Measurements from ENCODE around the gene SLC4A4. TPM values are rescaled to one million over a fixed set of nuclear protein-coding genes. Genes with fewer than 3 reads are reported as not detected.

Gene SLC4A4
- total RNA-seq: 28.5 TPM
- long read RNA-seq, full-length matches to known transcripts: 8 of 42 reads
- long read RNA-seq, partial matches to known transcripts: 26 of 42 reads
- long read RNA-seq, other reads (novel, unspliced or antisense): 8 of 42 reads

DNA sequence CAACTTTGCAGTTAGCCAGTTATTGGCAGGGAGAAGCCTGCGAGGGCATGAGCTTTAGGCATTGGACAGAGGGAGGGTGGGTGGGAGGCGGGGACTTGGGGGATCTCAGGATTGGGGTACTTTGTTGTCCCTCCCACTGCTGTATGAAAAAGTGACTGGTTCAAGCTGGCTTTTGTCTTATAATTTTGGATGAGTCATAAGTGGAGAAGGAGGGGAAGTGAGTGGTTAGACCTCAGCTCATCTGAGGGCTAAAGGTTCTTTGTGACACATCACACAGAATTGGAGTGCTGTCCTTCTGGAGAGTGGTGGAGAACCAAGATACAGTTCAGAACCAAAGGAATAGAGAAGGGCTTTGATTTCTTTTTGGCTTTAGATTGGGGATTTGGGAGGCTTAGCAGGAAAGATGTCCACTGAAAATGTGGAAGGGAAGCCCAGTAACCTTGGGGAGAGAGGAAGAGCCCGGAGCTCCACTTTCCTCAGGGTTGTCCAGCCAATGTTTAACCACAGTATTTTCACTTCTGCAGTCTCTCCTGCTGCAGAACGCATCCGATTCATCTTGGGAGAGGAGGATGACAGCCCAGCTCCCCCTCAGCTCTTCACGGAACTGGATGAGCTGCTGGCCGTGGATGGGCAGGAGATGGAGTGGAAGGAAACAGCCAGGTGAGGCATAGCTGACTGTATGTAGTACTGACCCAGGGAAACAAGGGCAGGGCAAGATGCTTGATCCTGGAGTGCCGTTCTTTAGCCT is at the start of gene SLC4A4:
SLC4A4 (plus strand) TSS at position 175 of the 748 bp plus-strand sequence.
- Histone ChIP-seq H3K27me3 (no peaks in the 10 kb centered on the region), H3K9me3 (no peaks in the 10 kb centered on the region), H3K4me1 (no peaks in the 10 kb centered on the region), H3K27ac (no peak within 1 kb of the TSS), H3K4me3 (no peak within 1 kb of the TSS), H3K36me3 (no peaks in the 10 kb centered on the region)
- DNase-seq (no peak), ATAC-seq (peak; percentile 63)
- TF ChIP-seq, protein P1, sequence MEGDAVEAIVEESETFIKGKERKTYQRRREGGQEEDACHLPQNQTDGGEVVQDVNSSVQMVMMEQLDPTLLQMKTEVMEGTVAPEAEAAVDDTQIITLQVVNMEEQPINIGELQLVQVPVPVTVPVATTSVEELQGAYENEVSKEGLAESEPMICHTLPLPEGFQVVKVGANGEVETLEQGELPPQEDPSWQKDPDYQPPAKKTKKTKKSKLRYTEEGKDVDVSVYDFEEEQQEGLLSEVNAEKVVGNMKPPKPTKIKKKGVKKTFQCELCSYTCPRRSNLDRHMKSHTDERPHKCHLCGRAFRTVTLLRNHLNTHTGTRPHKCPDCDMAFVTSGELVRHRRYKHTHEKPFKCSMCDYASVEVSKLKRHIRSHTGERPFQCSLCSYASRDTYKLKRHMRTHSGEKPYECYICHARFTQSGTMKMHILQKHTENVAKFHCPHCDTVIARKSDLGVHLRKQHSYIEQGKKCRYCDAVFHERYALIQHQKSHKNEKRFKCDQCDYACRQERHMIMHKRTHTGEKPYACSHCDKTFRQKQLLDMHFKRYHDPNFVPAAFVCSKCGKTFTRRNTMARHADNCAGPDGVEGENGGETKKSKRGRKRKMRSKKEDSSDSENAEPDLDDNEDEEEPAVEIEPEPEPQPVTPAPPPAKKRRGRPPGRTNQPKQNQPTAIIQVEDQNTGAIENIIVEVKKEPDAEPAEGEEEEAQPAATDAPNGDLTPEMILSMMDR (IDR thresholded peaks at IDR 0.05): no peak
- intact Hi-C loops (cut with DNase I): no loop called here

DNA sequence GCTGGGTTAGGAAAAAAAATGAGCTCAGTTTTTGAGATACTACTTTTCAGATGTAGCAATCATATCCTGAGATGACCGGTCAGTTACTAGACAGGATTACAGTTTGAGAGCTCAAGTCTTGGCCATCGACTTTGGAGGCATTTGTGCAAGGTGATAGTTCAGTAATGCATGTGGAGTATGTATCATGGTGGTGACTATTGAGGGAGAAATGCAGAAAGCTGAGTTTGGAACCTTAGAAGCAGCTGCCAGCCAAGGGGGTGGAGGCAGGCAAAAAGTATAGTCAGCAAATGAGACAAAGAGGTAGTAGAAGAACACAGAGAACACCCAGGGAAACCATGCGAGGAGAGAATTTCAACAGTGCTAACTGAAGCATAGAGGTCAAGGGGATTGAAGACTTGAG is 48.7 kb upstream of the SLC4A4 start:
- Histone ChIP-seq H3K4me1 (no peaks in the 10 kb centered on the region), H3K27me3 (no peaks in the 10 kb centered on the region), H3K27ac (no peak overlapping the region), H3K36me3 (no peaks in the 10 kb centered on the region), H3K9me3 (no peaks in the 10 kb centered on the region), H3K4me3 (no peak overlapping the region)
- DNase-seq (no peak), ATAC-seq (no peak)
- TF ChIP-seq, protein P1 (IDR thresholded peaks at IDR 0.05): no peak
- intact Hi-C loops (cut with DNase I): no loop called here

DNA sequence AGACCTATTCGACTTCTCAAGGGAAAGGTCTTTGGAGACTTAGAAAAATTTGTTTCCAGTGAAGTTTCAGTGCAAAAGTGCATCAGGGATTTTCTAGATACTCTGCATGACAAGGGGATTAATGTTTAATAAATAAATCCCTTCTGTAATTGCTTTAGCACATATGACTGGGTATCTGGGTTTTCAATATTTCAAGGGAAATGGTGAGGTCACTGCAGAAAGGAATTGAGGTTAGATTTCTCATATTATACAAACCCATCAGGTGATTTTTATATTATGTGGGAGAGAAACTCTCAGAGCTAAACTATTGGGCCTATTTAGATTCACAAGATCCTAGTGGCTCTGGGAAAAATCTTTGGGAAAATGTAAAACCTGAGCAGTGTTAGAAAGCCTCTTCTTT is 48.3 kb upstream of the SLC4A4 start:
- ATAC-seq: no peak
- Histone ChIP-seq H3K4me1 (no peaks in the 10 kb centered on the region), H3K36me3 (no peaks in the 10 kb centered on the region), H3K27me3 (no peaks in the 10 kb centered on the region), H3K27ac (no peak overlapping the region), H3K4me3 (no peak overlapping the region), H3K9me3 (no peaks in the 10 kb centered on the region)
- TF ChIP-seq, protein P1 (IDR thresholded peaks at IDR 0.05): no peak
- intact Hi-C loops (cut with DNase I): no loop called here
- no peak for DNase-seq

DNA sequence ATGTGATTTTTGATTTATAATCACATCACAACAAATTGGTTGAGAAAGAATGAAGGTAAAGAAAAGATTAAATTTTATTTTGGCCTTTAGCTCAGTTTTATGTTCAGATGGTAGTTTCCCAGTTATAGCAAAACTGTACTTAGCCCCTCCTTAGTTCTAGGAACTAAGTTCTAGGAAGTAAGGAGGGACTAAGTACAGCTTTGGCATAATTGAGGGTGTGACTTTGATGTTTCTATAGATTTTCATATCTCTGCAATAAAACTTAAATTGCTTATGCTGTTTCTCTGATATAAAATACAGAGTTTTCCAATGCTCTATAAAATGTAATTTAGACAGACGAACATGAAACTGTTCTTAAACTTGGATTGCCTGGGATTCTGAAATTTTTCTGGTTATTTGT is 46.6 kb upstream of the SLC4A4 start:
- TF ChIP-seq, protein P1 (IDR thresholded peaks at IDR 0.05): no peak
- no peak overlapping the region for H3K27ac ChIP-seq
- no peak overlapping the region for H3K4me3 ChIP-seq
- ATAC-seq (no peak), DNase-seq (no peak)
- no peaks in the 10 kb centered on the region for H3K4me1 ChIP-seq
- H3K36me3 ChIP-seq: no peaks in the 10 kb centered on the region
- no peaks in the 10 kb centered on the region for H3K27me3 ChIP-seq
- no peaks in the 10 kb centered on the region for H3K9me3 ChIP-seq
- intact Hi-C loops (cut with DNase I): no loop called here

DNA sequence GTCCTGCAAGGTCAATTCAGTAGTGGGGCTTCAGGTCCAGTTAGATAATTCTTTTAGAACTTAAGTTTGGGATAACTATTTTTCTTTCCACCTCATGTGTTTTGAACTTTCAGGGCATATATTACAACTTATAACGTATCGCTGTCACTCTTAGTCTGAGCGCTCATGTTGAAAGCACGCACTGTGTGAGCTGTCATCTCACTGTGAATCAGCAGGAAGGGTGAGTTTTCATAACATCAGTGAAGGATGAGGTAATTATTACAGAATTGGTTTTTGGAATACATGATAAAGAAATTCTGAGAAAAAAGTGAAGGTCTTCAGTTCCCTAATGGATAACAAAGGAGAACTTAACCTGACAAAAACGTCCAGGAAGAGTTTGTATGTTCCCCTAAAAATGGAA is 45.1 kb upstream of the SLC4A4 start:
- intact Hi-C loops (cut with DNase I): no loop called here
- H3K27ac ChIP-seq: no peak overlapping the region

More for the DNA sequence above, 45.1 kb upstream of the SLC4A4 start:
- TF ChIP-seq, protein P1 (IDR thresholded peaks at IDR 0.05): no peak
- Histone ChIP-seq H3K36me3 (no peaks in the 10 kb centered on the region), H3K4me3 (no peak overlapping the region), H3K4me1 (no peaks in the 10 kb centered on the region), H3K9me3 (no peaks in the 10 kb centered on the region), H3K27me3 (no peaks in the 10 kb centered on the region)
- no peak for DNase-seq
- no peak for ATAC-seq
